Caco-2 (cell line): ENCODE data around the gene SH2B2. TPM values are rescaled to one million over a fixed set of nuclear protein-coding genes. Genes with fewer than 3 reads are reported as not detected.
A peak's percentile ranks its signal among the peaks of the same experiment; 100 is the strongest.

ENCODE experiments used
- BruUV-seq: library from RNA; stranded (reverse); fragments of 400-500 nt; replicated peaks from 2 replicates; lab custom pipeline; 2021; lab: Mats Ljungman, UMichigan
- CTCF ChIA-PET: fragments of 300-600 bp; sonication (Branson Sonifier 250); formaldehyde crosslinking; loops from one replicate; lab custom pipeline; 2022; ENCODE audit warnings: antibody characterized with exemption; lab: Charles Lee
- POLR2A ChIA-PET: fragments of 300-600 bp; sonication (Branson Sonifier 250); formaldehyde crosslinking; loops from one replicate; lab custom pipeline; 2022; ENCODE audit warnings: antibody characterized with exemption; lab: Charles Lee
- DNase-seq, 2 experiments: peaks; one replicate each; pipeline versions ENCODE4 v3.0.0 to v3.0.0-alpha.2; 2020 to 2022
- H3K27me3 ChIP-seq: replicated peaks from 2 replicates; pipeline ENCODE4 v1.6.0; 2011; ENCODE audit warnings: low read length; ENCODE audit not compliant: control insufficient read depth, insufficient read depth
- H3K36me3 ChIP-seq: 2 replicates; pipeline ENCODE4 v1.5.1; 2011; ENCODE audit warnings: low read length; ENCODE audit not compliant: control insufficient read depth, insufficient read depth
- H3K4me1 ChIP-seq: fragments of 250-450 bp; sonication (Bioruptor Pico); 2 replicates; pipeline ENCODE4 v1.5.1; 2020; ENCODE audit warnings: mild to moderate bottlenecking
- H3K4me3 ChIP-seq: 2 replicates; pipeline ENCODE4 v1.5.1; 2011; ENCODE audit warnings: low read depth, mild to moderate bottlenecking, control low read depth, low read length
- H3K9me3 ChIP-seq: fragments of 250-450 bp; sonication (Bioruptor Pico); 2 replicates; pipeline ENCODE4 v1.5.1; 2020; ENCODE audit warnings: mild to moderate bottlenecking, moderate library complexity
- H3K27ac Mint-ChIP-seq: one replicate; pipeline ENCODE4 v1.8.0; 2022; ENCODE audit warnings: mixed read lengths; ENCODE audit not compliant: unreplicated experiment
- H3K27me3 Mint-ChIP-seq: one replicate; pipeline ENCODE4 v1.8.0; 2022; ENCODE audit warnings: mixed read lengths; ENCODE audit not compliant: insufficient read depth, unreplicated experiment
- H3K36me3 Mint-ChIP-seq: one replicate; pipeline ENCODE4 v1.8.0; 2022; ENCODE audit warnings: mild to moderate bottlenecking, mixed read lengths; ENCODE audit not compliant: insufficient read depth, unreplicated experiment
- H3K4me1 Mint-ChIP-seq: one replicate; pipeline ENCODE4 v1.8.0; 2022; ENCODE audit warnings: low read depth, mixed read lengths; ENCODE audit not compliant: unreplicated experiment
- H3K4me3 Mint-ChIP-seq: one replicate; pipeline ENCODE4 v1.8.0; 2022; ENCODE audit warnings: mild to moderate bottlenecking, moderate library complexity, mixed read lengths; ENCODE audit not compliant: unreplicated experiment
- H3K9me3 Mint-ChIP-seq: one replicate; pipeline ENCODE4 v1.8.0; 2022; ENCODE audit warnings: mixed read lengths; ENCODE audit not compliant: unreplicated experiment
- intact Hi-C: fragments of 100-400 bp; cut with micrococcal nuclease; formaldehyde crosslinking; loops from one replicate; pipeline ENCODE4 v1.10.0; 2022; ENCODE audit not compliant: unreplicated experiment
- total RNA-seq: library from RNA; stranded (reverse); gene quantifications from 2 replicates; pipeline ENCODE4 v1.2.3, GENCODE V29; 2022
- TF ChIP-seq, protein P1 (sequence below), 2 experiments: fragments of 200-600 bp in 1 of 2; IDR thresholded peaks; 1 replicate in 1 of 2; 2 replicates in 1 of 2; pipeline versions ENCODE4 v1.5.1 to v1.8.0; 2011 to 2022; ENCODE audit warnings: antibody characterized with exemption in 1 of 2, control low read depth in 1 of 2, inconsistent platforms in 1 of 2, low read depth in 1 of 2, low read length in 1 of 2, mild to moderate bottlenecking in 1 of 2, moderate library complexity in 1 of 2; ENCODE audit not compliant: insufficient read depth in 1 of 2, severe bottlenecking in 1 of 2, unreplicated experiment in 1 of 2

Gene SH2B2
- total RNA-seq, 1 experiment from 2014 or later = 10.6 TPM

DNA sequence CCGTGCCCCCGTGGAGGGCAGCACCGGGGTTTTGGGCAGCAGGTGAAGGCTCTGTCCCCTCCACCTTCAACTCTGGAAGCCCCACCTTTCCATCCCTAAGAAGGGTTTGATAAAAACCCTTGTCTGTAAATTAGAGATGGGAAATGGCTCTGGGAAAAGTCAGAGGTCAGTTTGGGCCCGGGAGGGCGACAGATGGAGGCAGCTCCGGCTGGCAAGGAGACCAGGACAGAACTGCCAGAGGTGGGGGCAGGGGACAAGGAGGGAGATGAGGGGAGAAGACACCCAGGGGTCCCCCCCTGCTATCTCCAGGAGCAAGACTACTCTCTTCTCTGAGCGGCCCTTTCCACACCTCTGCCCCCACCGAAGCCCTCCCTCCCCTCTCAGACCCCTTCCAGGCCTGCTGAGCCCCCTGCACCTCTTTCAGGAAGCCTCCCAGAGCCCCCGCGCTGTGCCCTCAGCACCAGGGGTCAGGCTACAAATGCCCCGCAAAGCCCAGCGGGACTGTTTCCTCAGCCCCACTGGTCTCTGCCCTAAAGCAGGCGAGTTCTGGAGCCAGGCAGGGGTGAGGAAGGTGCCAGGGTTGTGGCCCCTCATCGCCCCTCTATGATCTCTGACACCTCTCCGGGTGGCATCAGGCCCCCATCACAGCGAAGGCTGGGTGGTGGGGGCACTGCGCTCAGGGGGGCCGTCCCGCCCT is 980 bp upstream of the SH2B2 start:
- no peaks in the 10 kb centered on the region for H3K9me3 Mint-ChIP-seq
- POLR2A ChIA-PET = no interaction called here
- no peaks in the 10 kb centered on the region for H3K27me3 Mint-ChIP-seq
- peak overlapping the region; percentile 99 for H3K4me3 ChIP-seq
- no peaks in the 10 kb centered on the region for H3K36me3 ChIP-seq
- no peaks in the 10 kb centered on the region for H3K27me3 ChIP-seq
- H3K4me3 Mint-ChIP-seq = peak overlapping the region; percentile 71
- peaks cover 3% of the 10 kb centered on the region; the same call in 1 of the 2 replicates for H3K4me1 ChIP-seq
- CTCF ChIA-PET = no interaction called here
- H3K4me1 Mint-ChIP-seq = peaks cover 7% of the 10 kb centered on the region
- no peaks in the 10 kb centered on the region for H3K9me3 ChIP-seq
- no TSS peak for BruUV-seq
- intact Hi-C loops = loop anchor here (5.0 to 10.0 kb wide), 2 partner anchors 37 to 169 kb away; no protein-coding TSS in a partner anchor
- TF ChIP-seq, protein P1, sequence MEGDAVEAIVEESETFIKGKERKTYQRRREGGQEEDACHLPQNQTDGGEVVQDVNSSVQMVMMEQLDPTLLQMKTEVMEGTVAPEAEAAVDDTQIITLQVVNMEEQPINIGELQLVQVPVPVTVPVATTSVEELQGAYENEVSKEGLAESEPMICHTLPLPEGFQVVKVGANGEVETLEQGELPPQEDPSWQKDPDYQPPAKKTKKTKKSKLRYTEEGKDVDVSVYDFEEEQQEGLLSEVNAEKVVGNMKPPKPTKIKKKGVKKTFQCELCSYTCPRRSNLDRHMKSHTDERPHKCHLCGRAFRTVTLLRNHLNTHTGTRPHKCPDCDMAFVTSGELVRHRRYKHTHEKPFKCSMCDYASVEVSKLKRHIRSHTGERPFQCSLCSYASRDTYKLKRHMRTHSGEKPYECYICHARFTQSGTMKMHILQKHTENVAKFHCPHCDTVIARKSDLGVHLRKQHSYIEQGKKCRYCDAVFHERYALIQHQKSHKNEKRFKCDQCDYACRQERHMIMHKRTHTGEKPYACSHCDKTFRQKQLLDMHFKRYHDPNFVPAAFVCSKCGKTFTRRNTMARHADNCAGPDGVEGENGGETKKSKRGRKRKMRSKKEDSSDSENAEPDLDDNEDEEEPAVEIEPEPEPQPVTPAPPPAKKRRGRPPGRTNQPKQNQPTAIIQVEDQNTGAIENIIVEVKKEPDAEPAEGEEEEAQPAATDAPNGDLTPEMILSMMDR (IDR thresholded peaks at IDR 0.05; ENCODE audit: insufficient read depth in 1 of 2, low read depth in 1 of 2, low read length in 1 of 2, severe bottlenecking in 1 of 2, unreplicated experiment in 1 of 2) = no peak
- peaks cover 4% of the 10 kb centered on the region for H3K36me3 Mint-ChIP-seq
- no peak for DNase-seq
- peak overlapping the region; percentile 45 for H3K27ac Mint-ChIP-seq

DNA sequence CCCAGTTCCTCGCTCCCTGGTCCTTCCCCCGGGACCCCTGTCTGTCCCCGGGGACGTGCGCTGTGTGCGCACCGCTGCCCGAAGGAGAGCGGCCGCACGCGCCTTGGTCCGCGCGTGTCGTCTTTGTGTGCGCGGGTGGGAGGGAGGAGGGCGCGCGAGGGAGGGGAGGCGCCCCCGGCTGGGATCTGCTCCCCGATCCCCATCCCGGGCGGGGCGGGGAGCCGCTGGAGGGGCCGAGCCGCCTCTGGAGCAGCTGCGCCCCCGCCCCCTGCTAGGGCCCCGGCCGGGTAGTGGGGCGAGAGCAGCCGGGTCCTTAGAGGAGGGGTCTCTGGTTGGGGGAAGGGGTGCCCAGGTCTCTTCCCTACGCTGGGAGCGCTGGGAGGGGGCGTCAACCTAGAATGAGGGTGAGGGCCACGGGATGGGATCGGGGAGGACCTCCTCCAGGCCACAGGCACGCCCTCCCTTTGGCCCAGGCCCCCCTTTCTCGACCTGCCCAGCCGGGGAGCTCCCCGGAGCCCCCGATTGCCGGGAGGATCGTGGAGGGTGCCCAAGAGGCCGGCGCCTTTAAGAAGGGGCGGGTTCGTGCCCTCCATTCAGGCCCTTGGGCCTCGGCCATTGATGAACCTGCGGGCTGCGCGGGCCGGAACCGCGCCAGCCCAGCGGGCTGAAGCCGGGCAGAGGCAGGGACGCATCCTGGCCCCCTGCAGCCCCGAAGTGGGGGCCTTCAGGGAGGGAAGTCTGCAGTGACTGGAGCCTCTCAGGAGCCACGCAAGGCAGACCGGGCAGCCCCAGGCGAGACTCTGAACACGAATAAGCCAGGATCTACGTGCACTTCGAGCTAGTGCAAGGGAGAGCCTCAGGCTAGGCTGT is 678 bp downstream of the SH2B2 start:
- H3K27me3 Mint-ChIP-seq = no peaks in the 10 kb centered on the region
- BruUV-seq = no TSS peak
- CTCF ChIA-PET = interaction anchor here (0.6 to 1.0 kb wide), 3 partner anchors 10 to 76 kb away, joined by 3 read pairs; no protein-coding TSS in a partner anchor
- Histone ChIP-seq H3K4me1 (peaks cover 3% of the 10 kb centered on the region; the same call in 1 of the 2 replicates), H3K36me3 (no peaks in the 10 kb centered on the region), H3K9me3 (no peaks in the 10 kb centered on the region), H3K4me3 (peak overlapping the region; percentile 99), H3K27me3 (no peaks in the 10 kb centered on the region)
- POLR2A ChIA-PET = interaction anchor here (0.6 kb wide), 2 partner anchors 76 to 153 kb away, joined by 3 to 4 read pairs; no protein-coding TSS in a partner anchor
- intact Hi-C loops = loop anchor here (5.0 to 10.0 kb wide), 2 partner anchors 35 to 167 kb away; no protein-coding TSS in a partner anchor
- H3K36me3 Mint-ChIP-seq = peaks cover 4% of the 10 kb centered on the region
- H3K4me1 Mint-ChIP-seq = peaks cover 7% of the 10 kb centered on the region
- no peaks in the 10 kb centered on the region for H3K9me3 Mint-ChIP-seq
- H3K27ac Mint-ChIP-seq = no peak overlapping the region
- H3K4me3 Mint-ChIP-seq = peak overlapping the region; percentile 71
- TF ChIP-seq, protein P1 (IDR thresholded peaks at IDR 0.05; ENCODE audit: insufficient read depth in 1 of 2, low read depth in 1 of 2, low read length in 1 of 2, severe bottlenecking in 1 of 2, unreplicated experiment in 1 of 2) = no peak
- peak in 1 of 2 experiments; percentile 58 for DNase-seq

DNA sequence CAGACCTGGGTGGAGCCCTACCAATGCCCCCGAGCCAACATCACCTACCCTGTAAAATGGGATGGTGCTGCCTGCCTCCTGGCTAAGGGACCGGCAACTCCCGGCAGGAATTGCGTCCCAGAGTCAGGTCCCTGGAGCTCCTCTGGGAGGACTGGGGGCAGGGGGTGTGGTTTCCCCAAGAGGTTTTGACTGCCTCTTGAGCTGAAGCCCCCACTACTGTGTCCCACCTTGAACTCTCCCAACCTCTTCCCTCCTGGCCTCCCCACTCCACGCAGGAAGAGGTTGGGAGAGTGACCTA is 1.3 kb downstream of the SH2B2 start:
- peak overlapping the region; percentile 71 for H3K4me3 Mint-ChIP-seq
- H3K36me3 Mint-ChIP-seq = peaks cover 4% of the 10 kb centered on the region
- no TSS peak for BruUV-seq
- H3K9me3 ChIP-seq = no peaks in the 10 kb centered on the region
- intact Hi-C loops = loop anchor here (5.0 to 10.0 kb wide), 2 partner anchors 34 to 167 kb away; no protein-coding TSS in a partner anchor
- no peaks in the 10 kb centered on the region for H3K9me3 Mint-ChIP-seq
- H3K4me3 ChIP-seq = peak overlapping the region; percentile 99
- peaks cover 7% of the 10 kb centered on the region for H3K4me1 Mint-ChIP-seq
- POLR2A ChIA-PET = no interaction called here
- H3K36me3 ChIP-seq = no peaks in the 10 kb centered on the region
- DNase-seq = peak in 1 of 2 experiments; percentile 58
- CTCF ChIA-PET = interaction anchor here (0.6 to 0.8 kb wide), 2 partner anchors 9 to 76 kb away, joined by 3 read pairs; no protein-coding TSS in a partner anchor
- no peaks in the 10 kb centered on the region for H3K27me3 Mint-ChIP-seq
- H3K27me3 ChIP-seq = no peaks in the 10 kb centered on the region
- peaks cover 3% of the 10 kb centered on the region; the same call in 1 of the 2 replicates for H3K4me1 ChIP-seq
- TF ChIP-seq, protein P1 (IDR thresholded peaks at IDR 0.05; ENCODE audit: insufficient read depth in 1 of 2, low read depth in 1 of 2, low read length in 1 of 2, severe bottlenecking in 1 of 2, unreplicated experiment in 1 of 2) = no peak
- no peak overlapping the region for H3K27ac Mint-ChIP-seq
